Calu3 (cell line): ENCODE results near the gene EFNA2. TPM values are rescaled to one million over a fixed set of nuclear protein-coding genes. Genes with fewer than 3 reads are reported as not detected.

ENCODE experiments used
- BruUV-seq: library from RNA; stranded (reverse); fragments of 400-500 nt; replicated peaks from 2 replicates; lab custom pipeline; 2021; lab: Mats Ljungman, UMichigan
- CTCF ChIA-PET: fragments of 300-600 bp; sonication (Branson Sonifier 250); formaldehyde crosslinking; loops from one replicate; lab custom pipeline; 2022; ENCODE audit warnings: antibody characterized with exemption; lab: Charles Lee
- DNase-seq: peaks from one replicate; pipeline ENCODE4 v3.0.0; 2022
- H3K27ac Mint-ChIP-seq: one replicate; pipeline ENCODE4 v1.8.0; 2022; ENCODE audit warnings: mixed read lengths; ENCODE audit not compliant: unreplicated experiment
- H3K27me3 Mint-ChIP-seq: one replicate; pipeline ENCODE4 v1.8.0; 2022; ENCODE audit warnings: mixed read lengths; ENCODE audit not compliant: unreplicated experiment
- H3K36me3 Mint-ChIP-seq: one replicate; pipeline ENCODE4 v1.8.0; 2022; ENCODE audit warnings: mild to moderate bottlenecking, moderate library complexity, mixed read lengths; ENCODE audit not compliant: insufficient read depth, unreplicated experiment
- H3K4me1 Mint-ChIP-seq: one replicate; pipeline ENCODE4 v1.8.0; 2022; ENCODE audit warnings: mild to moderate bottlenecking, low read depth, mixed read lengths; ENCODE audit not compliant: unreplicated experiment
- H3K4me3 Mint-ChIP-seq: one replicate; pipeline ENCODE4 v1.8.0; 2022; ENCODE audit warnings: mild to moderate bottlenecking, low read depth, moderate library complexity, mixed read lengths; ENCODE audit not compliant: unreplicated experiment
- H3K9me3 Mint-ChIP-seq: one replicate; pipeline ENCODE4 v1.8.0; 2022; ENCODE audit warnings: low read depth, mixed read lengths; ENCODE audit not compliant: unreplicated experiment
- CTCF ChIP-seq: fragments of 200-600 bp; IDR thresholded peaks from one replicate; pipeline ENCODE4 v1.8.0; 2022; ENCODE audit warnings: antibody characterized with exemption; ENCODE audit not compliant: unreplicated experiment
- intact Hi-C: fragments of 100-400 bp; cut with micrococcal nuclease; formaldehyde crosslinking; loops from one replicate; pipeline ENCODE4 v1.10.0; 2022; ENCODE audit not compliant: unreplicated experiment
- total RNA-seq: library from RNA; stranded (reverse); gene quantifications from 2 replicates; pipeline ENCODE4 v1.2.3, GENCODE V29; 2022

EFNA2 gene
- total RNA-seq, 1 experiment from 2014 or later = 0.90 TPM

GRCh38 chr19:1275976-1276627, 9.6 kb upstream of the EFNA2 start:
- CTCF ChIA-PET = no interaction called here
- intact Hi-C loops = no loop called here
- H3K27ac Mint-ChIP-seq = peak overlapping the region; percentile 65
- H3K36me3 Mint-ChIP-seq = peaks cover 66% of the 10 kb centered on the region
- no peak for TF ChIP-seq CTCF
- H3K4me3 Mint-ChIP-seq = peak overlapping the region; percentile 73
- TSS peak; percentile 11 for BruUV-seq
- no peaks in the 10 kb centered on the region for H3K27me3 Mint-ChIP-seq
- no peaks in the 10 kb centered on the region for H3K9me3 Mint-ChIP-seq
- DNase-seq = no peak
- H3K4me1 Mint-ChIP-seq = peaks cover 5% of the 10 kb centered on the region

- Mint-ChIP-seq H3K4me1 (no peaks in the 10 kb centered on the region), H3K27me3 (no peaks in the 10 kb centered on the region), H3K27ac (peak overlapping the region; percentile 65), H3K9me3 (no peaks in the 10 kb centered on the region), H3K36me3 (peaks cover 61% of the 10 kb centered on the region), H3K4me3 (peak overlapping the region; percentile 73)
- BruUV-seq = no TSS peak
- TF ChIP-seq CTCF = no peak
- intact Hi-C loops = no loop called here
- CTCF ChIA-PET = no interaction called here
- no peak for DNase-seq
Measured at GRCh38 chr19:1276628-1277022, 9.0 kb upstream of the EFNA2 start.

GRCh38 chr19:1277061-1277460, 8.6 kb upstream of the EFNA2 start:
- Mint-ChIP-seq H3K27ac (peak overlapping the region; percentile 65), H3K9me3 (no peaks in the 10 kb centered on the region), H3K4me3 (peak overlapping the region; percentile 73), H3K4me1 (no peaks in the 10 kb centered on the region), H3K27me3 (no peaks in the 10 kb centered on the region), H3K36me3 (peaks cover 58% of the 10 kb centered on the region)
- CTCF ChIA-PET = interaction anchor here (0.6 kb wide), 1 partner anchor 24 kb away, joined by 4 read pairs; no protein-coding TSS in a partner anchor
- BruUV-seq = no TSS peak
- no peak for TF ChIP-seq CTCF
- no peak for DNase-seq
- intact Hi-C loops = no loop called here

- H3K9me3 Mint-ChIP-seq = no peaks in the 10 kb centered on the region
- BruUV-seq = no TSS peak
- CTCF ChIA-PET = no interaction called here
- no peaks in the 10 kb centered on the region for H3K27me3 Mint-ChIP-seq
- intact Hi-C loops = loop anchor here (2.0 kb wide), 1 partner anchor 95 kb away; no protein-coding TSS in a partner anchor
- H3K36me3 Mint-ChIP-seq = peaks cover 49% of the 10 kb centered on the region
- no peak for TF ChIP-seq CTCF
- no peak overlapping the region for H3K27ac Mint-ChIP-seq
- H3K4me1 Mint-ChIP-seq = no peaks in the 10 kb centered on the region
- no peak for DNase-seq
- H3K4me3 Mint-ChIP-seq = no peak overlapping the region
Measured at GRCh38 chr19:1278074-1278473, 7.6 kb upstream of the EFNA2 start.
